Parathyroid adenoma (tissue), 2 donors: ENCODE data around the gene TAP1.

Experiments used
- H2AFZ ChIP-seq: fragments of 300-600 bp; sonication (generic); one replicate; pipeline ENCODE4 v1.7.0; 2017; ENCODE audit warnings: antibody characterized with exemption, mild to moderate bottlenecking
- H3K27ac ChIP-seq: fragments of 300-600 bp; sonication (generic); one replicate; pipeline ENCODE4 v1.7.0; 2017
- H3K27me3 ChIP-seq: fragments of 300-600 bp; sonication (generic); one replicate; pipeline ENCODE4 v1.7.0; 2017; ENCODE audit warnings: low read length; ENCODE audit not compliant: control insufficient read depth, insufficient read depth
- H3K36me3 ChIP-seq: fragments of 300-600 bp; sonication (generic); one replicate; pipeline ENCODE4 v1.7.0; 2017; ENCODE audit warnings: low read length; ENCODE audit not compliant: control insufficient read depth, insufficient read depth
- H3K4me1 ChIP-seq: fragments of 300-600 bp; sonication (generic); one replicate; pipeline ENCODE4 v1.7.0; 2017; ENCODE audit warnings: control low read depth
- H3K4me2 ChIP-seq: fragments of 300-600 bp; sonication (generic); one replicate; pipeline ENCODE4 v1.7.0; 2017; ENCODE audit warnings: low read length
- H3K4me3 ChIP-seq: fragments of 300-600 bp; sonication (generic); one replicate; pipeline ENCODE4 v1.7.0; 2017; ENCODE audit warnings: low read depth, low read length
- H3K79me2 ChIP-seq: fragments of 300-600 bp; sonication (generic); one replicate; pipeline ENCODE4 v1.7.0; 2017; ENCODE audit warnings: control low read depth
- H3K9ac ChIP-seq: fragments of 300-600 bp; sonication (generic); one replicate; pipeline ENCODE4 v1.7.0; 2017; ENCODE audit warnings: mild to moderate bottlenecking
- H3K9me3 ChIP-seq: fragments of 300-600 bp; sonication (generic); one replicate; pipeline ENCODE4 v1.7.0; 2017; ENCODE audit warnings: low read length; ENCODE audit not compliant: control insufficient read depth
- TF ChIP-seq, protein P1 (sequence below): fragments of 300-600 bp; sonication (generic); IDR thresholded peaks from one replicate; pipeline ENCODE4 v1.7.0; 2017; ENCODE audit warnings: antibody characterized with exemption, mild to moderate bottlenecking
- donor health status: primary hyperparathyroidism.

The TAP1 gene

GRCh38 chr6:32862725-32863124, 9.2 kb upstream of the TAP1 start:
- Histone ChIP-seq H2AFZ (no peak overlapping the region), H3K9me3 (no peaks in the 10 kb centered on the region), H3K27me3 (no peaks in the 10 kb centered on the region), H3K4me1 (no peaks in the 10 kb centered on the region), H3K27ac (no peak overlapping the region), H3K36me3 (no peaks in the 10 kb centered on the region), H3K79me2 (no peaks in the 10 kb centered on the region), H3K4me3 (no peak overlapping the region), H3K4me2 (no peak overlapping the region), H3K9ac (no peak overlapping the region)
- TF ChIP-seq, protein P1, sequence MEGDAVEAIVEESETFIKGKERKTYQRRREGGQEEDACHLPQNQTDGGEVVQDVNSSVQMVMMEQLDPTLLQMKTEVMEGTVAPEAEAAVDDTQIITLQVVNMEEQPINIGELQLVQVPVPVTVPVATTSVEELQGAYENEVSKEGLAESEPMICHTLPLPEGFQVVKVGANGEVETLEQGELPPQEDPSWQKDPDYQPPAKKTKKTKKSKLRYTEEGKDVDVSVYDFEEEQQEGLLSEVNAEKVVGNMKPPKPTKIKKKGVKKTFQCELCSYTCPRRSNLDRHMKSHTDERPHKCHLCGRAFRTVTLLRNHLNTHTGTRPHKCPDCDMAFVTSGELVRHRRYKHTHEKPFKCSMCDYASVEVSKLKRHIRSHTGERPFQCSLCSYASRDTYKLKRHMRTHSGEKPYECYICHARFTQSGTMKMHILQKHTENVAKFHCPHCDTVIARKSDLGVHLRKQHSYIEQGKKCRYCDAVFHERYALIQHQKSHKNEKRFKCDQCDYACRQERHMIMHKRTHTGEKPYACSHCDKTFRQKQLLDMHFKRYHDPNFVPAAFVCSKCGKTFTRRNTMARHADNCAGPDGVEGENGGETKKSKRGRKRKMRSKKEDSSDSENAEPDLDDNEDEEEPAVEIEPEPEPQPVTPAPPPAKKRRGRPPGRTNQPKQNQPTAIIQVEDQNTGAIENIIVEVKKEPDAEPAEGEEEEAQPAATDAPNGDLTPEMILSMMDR, result no peak

- Histone ChIP-seq H3K36me3 (no peaks in the 10 kb centered on the region), H3K27me3 (no peaks in the 10 kb centered on the region), H3K4me2 (no peak overlapping the region), H3K27ac (no peak overlapping the region), H3K79me2 (no peaks in the 10 kb centered on the region), H3K9me3 (no peaks in the 10 kb centered on the region), H2AFZ (no peak overlapping the region), H3K4me3 (no peak overlapping the region), H3K4me1 (no peaks in the 10 kb centered on the region), H3K9ac (no peak overlapping the region)
- TF ChIP-seq, protein P1, result no peak
These were observed 7.2 kb upstream of the TAP1 start for GRCh38 chr6:32860674-32861073.

- TF ChIP-seq, protein P1, result no peak
- no peaks in the 10 kb centered on the region for H3K36me3 ChIP-seq
- no peak overlapping the region for H3K4me2 ChIP-seq
- no peaks in the 10 kb centered on the region for H3K79me2 ChIP-seq
- H3K4me1 ChIP-seq, result peaks cover 5% of the 10 kb centered on the region
- no peaks in the 10 kb centered on the region for H3K9me3 ChIP-seq
- no peak overlapping the region for H2AFZ ChIP-seq
- H3K9ac ChIP-seq, result no peak overlapping the region
- H3K4me3 ChIP-seq, result no peak overlapping the region
- H3K27ac ChIP-seq, result no peak overlapping the region
- H3K27me3 ChIP-seq, result no peaks in the 10 kb centered on the region
These were observed 4.7 kb upstream of the TAP1 start for GRCh38 chr6:32858194-32858593.

- H3K27ac ChIP-seq, result no peak overlapping the region
- no peaks in the 10 kb centered on the region for H3K79me2 ChIP-seq
- H3K27me3 ChIP-seq, result no peaks in the 10 kb centered on the region
- H3K36me3 ChIP-seq, result no peaks in the 10 kb centered on the region
- TF ChIP-seq, protein P1, result no peak
- peaks cover 5% of the 10 kb centered on the region for H3K4me1 ChIP-seq
- no peak overlapping the region for H3K4me3 ChIP-seq
- H3K9ac ChIP-seq, result no peak overlapping the region
- no peak overlapping the region for H2AFZ ChIP-seq
- no peak overlapping the region for H3K4me2 ChIP-seq
- H3K9me3 ChIP-seq, result no peaks in the 10 kb centered on the region
These were observed 3.8 kb upstream of the TAP1 start for GRCh38 chr6:32857156-32857891.
